Muscle layer of colon (tissue), 2 donors: ENCODE data around the gene LCN6.
"Not testable (repeated sequence)": the region's sequence is repeated elsewhere in the genome, so short reads cannot be mapped to it uniquely, and the experiment has no call there.

ENCODE experiments used
- H3K27ac ChIP-seq: one replicate; pipeline ENCODE4 v1.7.0; 2013; ENCODE audit warnings: low read depth, mild to moderate bottlenecking, low read length, moderate library complexity
- H3K27me3 ChIP-seq, 2 donors: one replicate each; pipeline ENCODE4 v1.7.0; 2013; ENCODE audit warnings: low read length in 2 of 2, mild to moderate bottlenecking in 2 of 2; ENCODE audit not compliant: insufficient read depth in 2 of 2, control insufficient read depth in 1 of 2
- H3K36me3 ChIP-seq: one replicate; pipeline ENCODE4 v1.7.0; 2013; ENCODE audit warnings: mild to moderate bottlenecking, low read length; ENCODE audit not compliant: insufficient read depth
- H3K4me1 ChIP-seq: one replicate; pipeline ENCODE4 v1.7.0; 2013; ENCODE audit warnings: mild to moderate bottlenecking, low read length; ENCODE audit not compliant: insufficient read depth
- H3K4me3 ChIP-seq, 2 donors: one replicate each; pipeline ENCODE4 v1.7.0; 2013; ENCODE audit warnings: low read length in 2 of 2, low read depth in 1 of 2, mild to moderate bottlenecking in 1 of 2, moderate library complexity in 1 of 2
- H3K9ac ChIP-seq: one replicate; pipeline ENCODE4 v1.7.0; 2013; ENCODE audit warnings: low read length
- H3K9me3 ChIP-seq: one replicate; pipeline ENCODE4 v1.7.0; 2013; ENCODE audit warnings: mild to moderate bottlenecking, low read length
- donor health status: abdominal sarcoma.
- donor health status: Adenocarcinoma of cecum.

LCN6 gene

DNA sequence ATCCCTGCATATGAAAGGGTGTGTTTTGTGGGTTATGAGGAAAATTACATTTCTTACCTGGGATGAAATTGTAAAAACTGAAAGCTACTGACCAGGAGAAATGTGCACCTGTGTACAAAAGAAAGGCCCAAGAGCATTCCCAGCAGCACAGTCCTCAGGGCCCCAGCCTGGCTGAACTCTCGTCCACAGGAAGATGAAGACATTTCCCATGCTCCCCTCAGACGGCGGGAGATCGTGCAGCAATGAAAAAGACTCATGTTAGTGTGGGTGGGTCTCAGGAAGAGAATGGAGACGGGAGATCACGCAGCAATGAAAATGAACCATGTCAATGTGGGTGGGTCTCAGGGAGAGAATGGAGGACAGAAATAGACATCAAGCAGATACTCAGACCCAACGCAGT lies 28.6 kb upstream of the LCN6 start:
- Histone ChIP-seq H3K9ac (no peak overlapping the region), H3K9me3 (no peaks in the 10 kb centered on the region), H3K27me3 (no peaks in the 10 kb centered on the region), H3K4me3 (no peak overlapping the region), H3K4me1 (no peaks in the 10 kb centered on the region), H3K27ac (no peak overlapping the region), H3K36me3 (no peaks in the 10 kb centered on the region)

DNA sequence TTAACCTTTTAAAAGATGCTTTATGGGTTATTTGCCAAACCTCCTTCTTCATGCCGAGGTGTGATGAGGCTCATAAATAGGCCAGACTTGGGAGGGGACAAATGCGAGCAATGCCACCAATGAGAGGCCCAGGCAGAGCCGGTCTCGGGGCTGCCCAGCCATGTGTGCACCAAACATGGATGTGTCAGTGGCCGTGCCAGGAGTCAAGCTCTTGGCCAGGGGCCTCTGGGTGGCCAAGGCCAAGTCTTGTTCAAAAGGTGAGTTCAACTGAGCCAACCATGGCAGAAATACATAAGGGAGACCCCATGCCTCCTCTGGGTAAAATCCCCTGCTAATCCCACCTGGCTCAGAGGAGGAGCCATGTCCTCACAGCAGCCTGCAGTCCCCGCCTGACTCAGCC lies 26.9 kb upstream of the LCN6 start:
- H3K9ac ChIP-seq = no peak overlapping the region

DNA sequence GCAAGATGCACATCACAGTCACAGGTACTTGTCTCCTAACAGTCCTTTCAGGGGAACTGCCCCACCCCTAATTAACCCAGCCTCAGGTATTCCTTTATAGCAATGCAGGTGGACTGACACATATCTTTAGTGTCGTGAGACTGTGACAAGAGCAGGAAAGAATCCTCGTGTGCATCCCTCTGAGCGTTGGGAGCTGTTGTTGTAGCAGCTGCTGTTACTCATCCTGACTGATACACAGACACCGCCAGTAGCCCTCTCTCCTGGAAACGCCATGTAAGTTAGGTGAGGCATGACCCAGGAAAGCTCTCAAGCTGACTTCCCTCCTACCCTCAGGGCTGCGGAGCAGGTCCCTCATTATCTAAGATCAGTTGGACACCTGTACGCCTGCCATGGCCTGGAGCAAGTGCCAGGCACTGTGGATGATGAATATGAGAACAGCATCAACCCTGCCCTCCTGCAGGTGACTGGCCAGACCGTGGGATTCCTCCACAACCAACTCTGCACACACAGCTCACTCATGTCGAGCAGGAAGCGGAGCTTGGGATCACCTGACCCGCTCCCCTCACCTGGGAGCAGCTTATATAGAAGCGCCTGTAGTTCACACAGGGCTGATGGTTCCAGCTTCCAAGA lies 26.2 kb upstream of the LCN6 start:
- Histone ChIP-seq H3K27ac (no peak overlapping the region), H3K9ac (no peak overlapping the region), H3K36me3 (no peaks in the 10 kb centered on the region), H3K4me3 (no peak overlapping the region), H3K4me1 (no peaks in the 10 kb centered on the region), H3K9me3 (no peaks in the 10 kb centered on the region), H3K27me3 (no peaks in the 10 kb centered on the region)

More for the DNA sequence above, 26.9 kb upstream of the LCN6 start:
- no peak overlapping the region for H3K4me3 ChIP-seq
- no peaks in the 10 kb centered on the region for H3K4me1 ChIP-seq
- H3K27me3 ChIP-seq = no peaks in the 10 kb centered on the region
- H3K36me3 ChIP-seq = no peaks in the 10 kb centered on the region
- H3K9me3 ChIP-seq = no peaks in the 10 kb centered on the region
- no peak overlapping the region for H3K27ac ChIP-seq

DNA sequence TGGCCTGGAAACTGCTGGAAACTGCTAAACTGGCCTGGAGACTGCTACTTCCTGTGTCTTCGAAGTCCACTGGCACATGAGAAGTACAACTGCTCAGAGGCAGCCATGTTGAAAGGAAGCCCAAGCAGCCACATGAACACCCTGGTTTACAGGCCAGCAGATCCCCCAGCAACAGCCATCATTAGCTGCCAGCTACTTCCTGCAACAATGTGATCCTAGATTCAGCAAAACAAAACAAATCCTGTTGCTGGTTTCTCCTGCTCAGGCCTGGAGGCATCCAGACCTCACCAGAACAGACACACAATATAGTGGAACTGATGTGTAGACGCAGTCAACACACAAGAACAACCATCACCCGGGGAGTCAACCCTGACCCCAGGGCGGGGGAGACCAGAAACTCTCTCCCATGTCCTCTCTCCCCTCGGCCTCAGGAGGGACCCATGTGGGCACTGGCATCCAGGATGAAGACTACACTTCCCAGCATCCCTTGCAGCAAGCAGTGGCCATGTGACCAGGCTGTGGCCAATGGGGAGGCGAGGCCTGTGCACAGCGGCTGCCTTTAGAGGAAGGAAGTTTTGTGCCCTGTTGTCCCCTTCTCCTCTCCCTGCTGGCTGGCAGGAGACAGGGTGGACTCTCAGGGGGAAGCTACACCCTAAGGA lies 25.2 kb upstream of the LCN6 start:
- Histone ChIP-seq H3K27ac (no peak overlapping the region), H3K4me3 (no peak overlapping the region), H3K9ac (no peak overlapping the region), H3K4me1 (no peaks in the 10 kb centered on the region), H3K9me3 (no peaks in the 10 kb centered on the region), H3K36me3 (no peaks in the 10 kb centered on the region), H3K27me3 (no peaks in the 10 kb centered on the region)

DNA sequence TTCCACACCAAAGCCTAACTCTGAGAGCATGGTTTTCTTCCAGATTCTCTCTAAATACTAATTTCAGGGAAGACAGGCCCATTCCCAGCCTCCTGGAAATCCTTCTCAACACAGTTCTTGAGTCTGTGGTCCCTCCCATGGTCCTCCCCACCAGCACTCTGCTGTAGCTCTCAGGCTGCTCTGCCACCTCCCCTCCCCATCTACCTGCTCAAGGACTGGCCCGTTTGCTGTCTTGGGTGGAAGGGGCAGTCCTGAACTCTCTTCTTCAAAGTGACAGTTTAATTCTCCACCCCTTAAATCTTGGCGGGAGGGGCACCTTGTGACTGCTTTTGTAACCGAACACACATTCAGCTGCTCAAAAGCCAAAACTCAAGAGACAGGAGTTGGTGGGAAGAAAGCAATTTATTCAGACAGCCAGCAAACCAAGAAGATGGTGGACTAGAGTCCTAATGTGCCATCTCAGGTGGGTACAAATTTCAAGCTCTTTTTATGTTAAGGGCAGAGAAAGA lies 23.6 kb upstream of the LCN6 start:
- no peak overlapping the region for H3K4me3 ChIP-seq
- H3K9me3 ChIP-seq = no peaks in the 10 kb centered on the region
- H3K9ac ChIP-seq = no peak overlapping the region
- H3K36me3 ChIP-seq = no peaks in the 10 kb centered on the region
- peaks cover 0 to 7% of the 10 kb centered on the region in 2 donors for H3K27me3 ChIP-seq
- H3K4me1 ChIP-seq = no peaks in the 10 kb centered on the region
- H3K27ac ChIP-seq = no peak overlapping the region

DNA sequence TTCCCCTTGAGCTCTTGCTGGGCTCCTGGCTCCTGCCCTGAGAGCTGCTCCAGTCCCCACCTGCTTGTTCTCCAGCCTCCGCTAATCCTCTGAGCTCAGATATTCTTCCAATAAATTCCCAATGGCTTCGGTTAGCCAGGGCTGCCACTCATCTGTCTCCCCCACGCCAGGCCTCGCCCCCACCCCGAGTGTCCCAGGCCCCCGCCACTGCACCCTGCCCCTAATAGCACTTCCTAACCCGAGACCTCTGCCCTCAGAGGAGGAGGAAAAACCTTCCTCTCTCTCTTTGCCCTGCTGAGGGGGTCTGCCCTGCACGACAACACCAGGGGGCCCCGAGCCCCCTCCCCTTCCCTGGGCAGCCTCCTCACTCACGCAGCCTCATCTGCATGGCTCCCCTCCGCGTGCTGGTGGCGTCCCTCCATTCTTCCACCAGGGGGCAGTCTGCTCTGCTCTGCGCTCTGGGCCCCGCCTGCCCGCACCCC lies 21.4 kb upstream of the LCN6 start:
- Histone ChIP-seq H3K9ac (no peak overlapping the region), H3K36me3 (no peaks in the 10 kb centered on the region), H3K9me3 (no peaks in the 10 kb centered on the region), H3K27ac (no peak overlapping the region), H3K4me1 (no peaks in the 10 kb centered on the region), H3K4me3 (no peak overlapping the region), H3K27me3 (peaks cover 0 to 11% of the 10 kb centered on the region in 2 donors)

DNA sequence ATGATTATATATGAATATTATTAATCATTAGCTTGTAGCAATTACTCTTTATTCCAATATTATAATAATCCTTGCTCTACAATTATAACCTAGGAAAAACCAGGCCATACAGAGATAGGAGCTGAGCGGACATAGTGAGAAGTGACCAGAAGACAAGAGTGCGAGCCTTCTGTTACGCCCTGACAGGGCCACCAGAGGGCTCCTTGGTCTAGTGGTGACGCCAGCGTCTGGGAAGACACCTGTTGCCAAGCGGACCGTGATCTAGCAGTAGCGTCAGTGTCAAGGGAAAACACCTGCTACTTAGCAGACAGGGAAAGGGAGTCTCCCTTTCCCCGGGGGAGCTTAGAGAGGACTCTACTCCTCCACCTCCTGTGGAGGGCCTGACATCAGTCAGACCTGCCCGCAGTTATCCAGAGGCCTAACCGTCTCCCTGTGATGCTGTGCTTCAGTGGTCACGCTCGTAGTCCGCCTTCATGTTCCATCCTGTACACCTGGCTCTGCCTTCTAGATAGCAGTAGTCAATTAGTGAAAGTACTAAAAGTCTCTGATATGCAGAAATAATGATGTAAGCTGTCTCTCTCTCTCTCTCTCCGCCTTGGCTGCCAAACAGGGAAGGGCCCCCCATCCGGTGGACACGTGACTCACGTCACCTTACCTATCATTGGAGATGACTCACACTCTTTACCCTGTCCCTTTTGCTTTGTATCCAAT lies 18.2 kb upstream of the LCN6 start:
- not testable (repeated sequence) for H3K36me3 ChIP-seq, H3K9me3 ChIP-seq, H3K27ac ChIP-seq, H3K4me1 ChIP-seq, H3K9ac ChIP-seq, H3K4me3 ChIP-seq
- peaks cover 9 to 25% of the 10 kb centered on the region in 2 donors for H3K27me3 ChIP-seq

DNA sequence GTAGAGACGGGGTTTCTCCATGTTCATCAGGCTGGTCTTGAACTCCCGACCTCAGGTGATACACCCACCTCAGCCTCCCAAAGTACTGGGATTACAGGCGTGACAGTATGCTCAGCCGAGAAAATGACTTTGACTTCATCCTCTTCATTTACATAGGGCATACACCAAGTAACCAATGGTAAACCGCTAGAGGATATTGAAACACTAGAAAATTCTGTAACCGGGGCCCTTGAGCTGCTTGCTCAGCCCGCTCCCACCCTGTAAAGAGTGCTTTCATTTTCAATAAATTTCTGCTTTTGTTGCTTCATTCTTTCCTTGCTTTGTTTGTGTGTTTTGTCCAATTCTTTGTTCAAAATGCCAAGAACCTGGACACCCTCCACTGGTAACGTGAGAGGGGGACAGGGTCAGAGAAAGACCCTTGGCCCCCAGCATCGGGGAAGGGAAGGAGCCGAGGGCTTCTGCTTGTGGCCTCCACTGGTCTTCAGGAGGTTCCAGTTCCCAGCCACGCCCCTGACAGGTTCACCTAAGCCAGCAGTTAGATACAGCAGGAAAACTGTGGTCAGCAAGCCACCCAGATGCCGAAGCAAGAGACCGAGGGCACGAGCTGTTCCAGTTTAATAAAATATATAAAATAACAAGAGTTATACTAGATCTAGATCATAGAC lies 17.6 kb upstream of the LCN6 start:
- not testable (repeated sequence) for H3K9me3 ChIP-seq, H3K4me3 ChIP-seq, H3K36me3 ChIP-seq, H3K27ac ChIP-seq, H3K4me1 ChIP-seq, H3K9ac ChIP-seq
- peaks cover 9 to 25% of the 10 kb centered on the region in 2 donors for H3K27me3 ChIP-seq

DNA sequence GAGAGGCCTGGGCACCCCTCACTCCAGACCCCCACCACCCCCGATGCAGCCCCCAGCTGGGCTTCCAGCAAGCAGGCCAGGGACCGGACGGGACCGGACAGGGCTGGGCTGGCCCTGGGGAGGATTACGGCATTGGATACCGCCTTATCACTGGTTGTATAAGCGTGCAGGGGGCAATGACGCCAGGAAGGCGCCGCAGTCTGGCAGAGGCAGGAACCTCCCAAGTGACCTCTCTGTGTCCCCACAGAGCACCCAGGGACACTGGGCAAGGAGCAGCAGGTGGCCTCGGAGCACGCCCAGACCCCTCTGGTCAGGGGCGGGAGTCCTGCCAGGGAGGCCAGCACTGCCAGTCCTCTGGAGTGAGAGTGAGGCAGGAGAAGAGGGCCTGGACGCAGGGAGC lies 16.7 kb upstream of the LCN6 start:
- peaks cover 9 to 25% of the 10 kb centered on the region in 2 donors for H3K27me3 ChIP-seq
- H3K36me3 ChIP-seq = no peaks in the 10 kb centered on the region
- no peak overlapping the region for H3K27ac ChIP-seq
- no peak overlapping the region for H3K9ac ChIP-seq
- H3K9me3 ChIP-seq = no peaks in the 10 kb centered on the region
- H3K4me1 ChIP-seq = no peaks in the 10 kb centered on the region
- no peak overlapping the region for H3K4me3 ChIP-seq

DNA sequence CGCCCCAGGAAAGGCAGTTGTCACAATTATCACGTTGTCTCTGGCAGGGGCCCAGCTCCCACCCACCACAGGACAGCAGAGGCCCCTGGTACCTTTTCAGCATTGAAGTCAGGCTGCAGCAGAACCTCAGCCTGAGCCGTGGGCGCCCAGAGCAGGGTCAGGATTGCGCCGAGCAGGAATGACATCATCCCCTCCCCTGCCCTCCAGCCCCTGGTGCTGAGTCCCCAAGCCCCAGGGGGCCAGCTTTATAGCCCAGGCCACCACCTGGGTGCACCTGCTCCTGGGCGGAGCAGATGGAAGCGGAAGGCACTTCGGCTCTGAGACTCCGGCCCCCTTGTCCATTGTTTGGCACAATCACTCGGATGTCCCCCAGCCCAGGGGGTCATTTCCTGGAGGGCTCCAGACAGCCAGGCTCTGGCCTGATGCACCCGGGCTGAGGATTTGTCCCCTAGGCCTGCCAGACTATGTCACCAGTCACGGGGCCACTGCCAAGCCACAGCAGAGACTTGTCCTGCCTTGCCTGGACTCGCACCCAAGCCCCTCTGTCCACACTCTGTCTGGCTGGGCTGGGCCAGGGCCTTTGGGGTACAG lies 16.1 kb upstream of the LCN6 start, which contains the start of gene LCN15:
Gene LCN15 (minus strand): TSS at position 218 of the 591 bp plus-strand sequence. CDS start 30 bp downstream, at position 188.
- Histone ChIP-seq H3K27me3 (peaks cover 9 to 25% of the 10 kb centered on the region in 2 donors), H3K9me3 (no peaks in the 10 kb centered on the region), H3K4me1 (no peaks in the 10 kb centered on the region), H3K27ac (no peak within 1 kb of the TSS), H3K36me3 (no peaks in the 10 kb centered on the region), H3K4me3 (no peak within 1 kb of the TSS), H3K9ac (no peak within 1 kb of the TSS)

DNA sequence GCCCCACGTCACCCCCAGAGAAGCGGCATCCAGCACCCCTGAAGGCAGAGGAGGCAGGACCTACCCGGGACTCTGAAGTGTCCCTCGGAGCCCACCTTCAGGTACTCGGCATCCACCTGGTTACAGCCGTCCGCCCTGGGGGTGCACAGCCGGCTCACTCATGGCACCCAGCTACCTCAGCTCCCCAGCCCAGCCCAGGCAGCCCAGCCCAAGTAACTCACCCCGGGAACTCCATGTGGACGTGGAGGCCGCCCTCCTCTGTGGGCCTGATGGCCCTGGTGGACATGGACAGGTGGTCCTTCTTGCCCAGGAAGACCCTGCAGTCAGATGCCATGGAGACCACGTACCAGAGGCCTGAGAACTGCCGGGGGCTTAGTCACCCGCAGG lies 15.3 kb upstream of the LCN6 start:
- Histone ChIP-seq H3K9me3 (no peaks in the 10 kb centered on the region), H3K9ac (no peak overlapping the region), H3K4me3 (no peak overlapping the region), H3K27ac (no peak overlapping the region), H3K4me1 (no peaks in the 10 kb centered on the region), H3K36me3 (no peaks in the 10 kb centered on the region), H3K27me3 (peaks cover 9 to 25% of the 10 kb centered on the region in 2 donors)
